Measurements from ENCODE around the gene CCNT1. TPM values are rescaled to one million over a fixed set of nuclear protein-coding genes. Genes with fewer than 3 reads are reported as not detected.
"Not testable (repeated sequence)": the region's sequence is repeated elsewhere in the genome, so short reads cannot be mapped to it uniquely, and the experiment has no call there.

Gene CCNT1
- polyA plus RNA-seq, 2 of the 4 experiments (the other 2 are of a cell fraction): 13.0 to 54.5 TPM

GRCh38 chr12:48682533-48682905 is 34.0 kb downstream of the CCNT1 start:
- ChIA-PET CTCF (interaction anchor here (1.2 to 1.8 kb wide), 4 partner anchors 20 to 133 kb away, joined by 3 to 10 read pairs (median 6); no protein-coding TSS in a partner anchor), POLR2A (interaction anchor here (0.6 to 1.6 kb wide), 10 partner anchors 9 to 202 kb away, joined by 3 to 11 read pairs (median 4); no protein-coding TSS in a partner anchor)
- Histone ChIP-seq H3K4me3 (peak overlapping the region; percentile 58), H3K4me2 (peak overlapping the region; percentile 61), H3K27ac (peak overlapping the region; percentile 68 to 86), H3K4me1 (peaks cover 32% of the 10 kb centered on the region)
- FAIRE-seq; H3K9me3 ChIP-seq; DNase-seq (ENCODE audit: low read depth in 1 of 2, low spot score in 1 of 2): not testable (repeated sequence)
- peak in 1 of 2 experiments; percentile 19; a peak in 3 of 6 replicates for ATAC-seq
- 3% methylated on average over 16 of the region's 19 CpGs for WGBS (ENCODE audit: missing lambda C conversion rate)
- TF ChIP-seq JUN (IDR thresholded peaks at IDR 0.05) (peak in 1 of 2 experiments; percentile 4; a peak in 1 of 5 replicates), KDM1A (IDR thresholded peaks at IDR 0.05; ENCODE audit: low read depth) (peak; percentile 33; the same call in 1 of the 2 replicates), CHD4 (IDR thresholded peaks at IDR 0.05; ENCODE audit: borderline replicate concordance) (peak; percentile 37; the same call in 1 of the 2 replicates)

- H3K27ac ChIP-seq: peak within 1 kb of the TSS; percentile 93 to 98
- DNase-seq (ENCODE audit: low read depth in 1 of 2, low spot score in 1 of 2) (peak; percentile 99), FAIRE-seq (no peak), ATAC-seq (peak; percentile 98)
- WGBS (ENCODE audit: missing lambda C conversion rate): under 1% methylated on average over 33 of the region's 64 CpGs
- ChIA-PET CTCF (interaction anchor here (0.6 to 1.8 kb wide), 5 partner anchors 20 to 186 kb away, joined by 3 to 10 read pairs (median 4); no protein-coding TSS in a partner anchor), POLR2A (interaction anchor here (0.6 to 1.6 kb wide), 10 partner anchors 9 to 201 kb away, joined by 3 to 11 read pairs (median 4); no protein-coding TSS in a partner anchor)
- peaks cover 32% of the 10 kb centered on the region for H3K4me1 ChIP-seq
- peak; percentile 75 for TF ChIP-seq MAX (IDR thresholded peaks at IDR 0.05)
- peak; percentile 92 for TF ChIP-seq BCL3 (IDR thresholded peaks at IDR 0.05)
- TF ChIP-seq POLR2A (IDR thresholded peaks at IDR 0.05; ENCODE audit: low read length): peak; percentile 98
- TF ChIP-seq HDAC2 (IDR thresholded peaks at IDR 0.05): 0 out of 2 replicates have a peak, but pooled peaks have one; percentile 30
- TF ChIP-seq PBX3 (IDR thresholded peaks at IDR 0.05): peak; percentile 35; the same call in 1 of the 2 replicates
- peak; percentile 87 for TF ChIP-seq KDM5A (IDR thresholded peaks at IDR 0.05)
- peak; percentile 6 for TF ChIP-seq MAFK (IDR thresholded peaks at IDR 0.05; ENCODE audit: partially characterized antibody)
- no peak for TF ChIP-seq REST (IDR thresholded peaks at IDR 0.05)
- no peak for TF ChIP-seq SREBF2 (IDR thresholded peaks at IDR 0.05)
- TF ChIP-seq TFCP2L1 (CRISPR knock-in tag; IDR thresholded peaks at IDR 0.05): 0 out of 2 replicates have a peak, but pooled peaks have one; percentile 25
- TF ChIP-seq ZNF302 (CRISPR knock-in tag; IDR thresholded peaks at IDR 0.05): no peak
- no peak for TF ChIP-seq NFE2L2 (conservative IDR thresholded peaks at IDR 0.05; ENCODE audit: low read length)
- TF ChIP-seq JUN (IDR thresholded peaks at IDR 0.05): peak; percentile 71 to 90; a peak in 3 of 5 replicates
- peak; percentile 10 for TF ChIP-seq MYC (IDR thresholded peaks at IDR 0.05; ENCODE audit: borderline replicate concordance, low read length)
- peak; percentile 99 for TF ChIP-seq PHF8 (IDR thresholded peaks at IDR 0.05; ENCODE audit: borderline replicate concordance, low read depth)
- H3K4me2 ChIP-seq: peak within 1 kb of the TSS; percentile 90
- no peaks in the 10 kb centered on the region for H3K9me3 ChIP-seq
- H3K4me3 ChIP-seq: peak within 1 kb of the TSS; percentile 58
Observed at GRCh38 chr12:48681710-48682532, 34.6 kb downstream of the CCNT1 start, which contains the start of gene KANSL2. KANSL2 (minus strand) TSS chr12:48682238; CDS start chr12:48681632, 606 bp downstream.

Data from A549 (cell line).